Left ventricle myocardium superior (tissue), 1 donor: ENCODE data around the gene GLYR1. TPM values are rescaled to one million over a fixed set of nuclear protein-coding genes. Genes with fewer than 3 reads are reported as not detected.

Experiments
- ATAC-seq: fragments of 200-7000 bp; cut with Tn5 transposase; one replicate; pipeline ENCODE4 v1.9.1; 2020; ENCODE audit warnings: mild to moderate bottlenecking, moderate library complexity
- DNase-seq: peaks from one replicate; pipeline ENCODE4 v3.0.0-alpha.2; 2020
- intact Hi-C: fragments of 100-400 bp; cut with micrococcal nuclease; formaldehyde crosslinking; loops from one replicate; pipeline ENCODE4 v1.11.0; 2022
- total RNA-seq: library from RNA; stranded (reverse); fragmentation: NEBNext Ultra II Directional; extraction: Animal tissue kit (Norgen Biotek cat#: 25700); gene quantifications from one replicate; pipeline ENCODE4 v1.2.1, GENCODE V29; 2021
- donor health status: DM: no; HTN: yes; CAD: no; lungs with severe emphysema.

Gene GLYR1
- total RNA-seq, 1 donor from 2014 or later, result 102 TPM

GRCh38 chr16:4814542-4815173 lies 32.4 kb downstream of the GLYR1 start:
- ATAC-seq, result peak; percentile 72
- intact Hi-C loops, result no loop called here
- DNase-seq, result peak; percentile 74

DNA sequence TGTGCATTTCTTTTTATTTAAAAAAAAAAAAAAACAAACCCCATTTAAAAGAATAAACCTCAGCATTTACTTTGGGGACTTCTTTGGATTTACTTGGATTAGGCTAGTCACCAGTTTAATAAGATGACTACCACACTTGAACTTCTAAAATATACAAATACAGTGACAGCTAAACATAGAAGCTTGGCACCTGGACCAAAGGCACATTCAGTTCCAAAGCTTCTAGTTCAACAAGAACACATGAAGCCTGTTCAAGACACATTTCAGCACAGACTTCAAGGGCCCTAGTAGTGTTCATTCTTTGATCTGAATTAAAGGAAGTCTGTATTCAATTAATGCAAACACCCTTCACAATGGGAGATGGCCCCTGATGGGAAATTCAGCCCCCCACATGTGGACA lies 33.0 kb downstream of the GLYR1 start:
- intact Hi-C loops, result no loop called here
- DNase-seq (no peak), ATAC-seq (peak; percentile 87)

DNA sequence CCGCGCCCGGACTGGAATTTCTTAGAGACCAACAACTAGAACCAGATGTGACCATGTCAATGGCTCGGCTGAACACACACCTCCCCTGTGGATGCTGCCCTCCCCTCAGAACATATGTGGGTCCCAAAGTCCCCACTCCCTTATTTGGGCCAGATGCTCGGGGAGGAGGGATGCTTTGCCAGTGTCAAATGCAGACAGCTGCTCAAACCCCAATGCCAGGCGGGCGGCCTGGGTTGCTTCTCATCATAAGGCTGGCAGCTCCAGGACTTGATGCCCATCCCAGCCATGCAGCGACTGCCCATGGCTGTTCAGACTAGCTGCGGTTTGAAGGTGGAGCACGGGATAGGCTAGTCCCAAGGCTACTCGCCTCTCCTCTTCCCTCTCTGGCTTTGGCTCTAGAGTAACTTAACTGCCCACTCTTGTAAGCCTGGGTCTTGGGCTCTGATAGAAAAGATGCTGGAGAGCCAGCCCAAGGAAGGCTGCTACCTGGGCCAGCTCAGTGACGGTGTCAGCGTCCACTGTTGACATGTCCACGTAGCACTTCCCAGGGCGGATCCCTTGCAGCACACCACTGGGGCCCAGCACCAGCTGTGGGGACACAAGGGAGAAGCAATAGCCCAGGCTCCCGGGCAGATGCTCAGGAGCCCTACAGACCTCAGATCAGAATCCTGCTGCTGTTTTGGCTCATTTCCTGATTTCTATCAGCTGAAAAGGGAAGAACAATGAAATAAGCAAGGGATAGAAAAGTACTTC lies 33.7 kb downstream of the GLYR1 start:
- intact Hi-C loops, result no loop called here
- DNase-seq (no peak), ATAC-seq (peak; percentile 44)

DNA sequence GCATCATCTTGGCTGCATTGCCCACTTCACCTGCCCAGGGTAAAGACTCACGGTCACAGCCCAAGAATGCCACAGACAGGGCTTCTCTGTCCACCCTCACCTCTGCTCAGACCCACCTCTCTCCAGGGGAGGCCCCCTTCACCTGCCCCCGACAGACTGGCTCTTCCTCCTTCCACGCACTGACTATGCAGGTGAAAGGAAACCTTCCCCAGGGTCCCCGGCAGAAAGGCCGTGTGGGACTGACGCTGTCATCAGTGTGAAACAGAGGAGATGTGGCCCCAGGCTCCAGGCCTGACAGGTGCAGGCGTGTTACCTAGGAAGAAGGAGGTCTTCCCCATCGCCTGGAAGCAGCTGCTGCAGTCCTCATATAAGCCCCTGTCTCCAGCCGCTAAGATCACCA lies 35.3 kb downstream of the GLYR1 start:
- intact Hi-C loops, result no loop called here
- DNase-seq (no peak), ATAC-seq (no peak)

DNA sequence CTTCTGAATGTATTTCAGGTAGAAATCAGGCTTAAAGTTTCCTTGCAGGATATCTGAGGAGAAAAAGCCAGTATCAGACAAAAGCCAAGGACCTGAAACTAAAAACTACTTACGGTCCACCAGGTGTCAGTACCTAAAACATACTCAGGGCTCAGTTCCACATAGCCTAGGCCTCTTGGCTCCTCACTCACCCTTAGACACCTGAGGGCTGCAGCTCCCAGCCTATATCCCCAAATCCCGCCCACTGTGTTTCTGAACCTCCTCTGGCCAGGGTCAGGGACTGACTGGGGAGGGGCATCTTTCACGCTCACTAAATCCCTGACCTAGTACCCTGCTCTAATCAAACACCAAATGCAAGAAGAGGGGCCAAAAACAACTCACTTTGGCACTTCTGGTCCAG lies 35.8 kb downstream of the GLYR1 start:
- intact Hi-C loops, result no loop called here
- DNase-seq (no peak), ATAC-seq (no peak)

- DNase-seq (no peak), ATAC-seq (no peak)
- intact Hi-C loops, result no loop called here
Measured at GRCh38 chr16:4806280-4806679, 40.8 kb downstream of the GLYR1 start.

DNA sequence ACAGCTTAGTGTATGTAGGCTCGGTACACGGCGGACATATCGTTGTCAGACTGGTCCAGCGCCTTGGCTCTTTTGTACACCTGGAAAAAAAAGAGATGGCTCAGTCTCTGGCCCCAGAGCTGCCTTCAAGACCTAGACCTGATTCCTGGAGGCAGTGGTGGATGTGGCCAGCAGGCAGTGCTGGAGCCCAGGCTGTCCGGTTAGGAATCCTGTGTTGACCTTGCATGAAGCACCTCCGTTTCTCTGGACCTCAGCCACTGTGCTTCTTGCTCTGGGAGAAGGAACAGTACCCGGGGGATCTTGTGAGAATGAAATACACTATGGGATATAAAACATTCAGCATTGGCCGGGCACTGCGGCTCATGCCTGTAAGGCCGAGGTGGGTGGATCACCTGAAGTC lies 41.9 kb downstream of the GLYR1 start:
- DNase-seq (peak; percentile 69), ATAC-seq (peak; percentile 39)
- intact Hi-C loops, result no loop called here

DNA sequence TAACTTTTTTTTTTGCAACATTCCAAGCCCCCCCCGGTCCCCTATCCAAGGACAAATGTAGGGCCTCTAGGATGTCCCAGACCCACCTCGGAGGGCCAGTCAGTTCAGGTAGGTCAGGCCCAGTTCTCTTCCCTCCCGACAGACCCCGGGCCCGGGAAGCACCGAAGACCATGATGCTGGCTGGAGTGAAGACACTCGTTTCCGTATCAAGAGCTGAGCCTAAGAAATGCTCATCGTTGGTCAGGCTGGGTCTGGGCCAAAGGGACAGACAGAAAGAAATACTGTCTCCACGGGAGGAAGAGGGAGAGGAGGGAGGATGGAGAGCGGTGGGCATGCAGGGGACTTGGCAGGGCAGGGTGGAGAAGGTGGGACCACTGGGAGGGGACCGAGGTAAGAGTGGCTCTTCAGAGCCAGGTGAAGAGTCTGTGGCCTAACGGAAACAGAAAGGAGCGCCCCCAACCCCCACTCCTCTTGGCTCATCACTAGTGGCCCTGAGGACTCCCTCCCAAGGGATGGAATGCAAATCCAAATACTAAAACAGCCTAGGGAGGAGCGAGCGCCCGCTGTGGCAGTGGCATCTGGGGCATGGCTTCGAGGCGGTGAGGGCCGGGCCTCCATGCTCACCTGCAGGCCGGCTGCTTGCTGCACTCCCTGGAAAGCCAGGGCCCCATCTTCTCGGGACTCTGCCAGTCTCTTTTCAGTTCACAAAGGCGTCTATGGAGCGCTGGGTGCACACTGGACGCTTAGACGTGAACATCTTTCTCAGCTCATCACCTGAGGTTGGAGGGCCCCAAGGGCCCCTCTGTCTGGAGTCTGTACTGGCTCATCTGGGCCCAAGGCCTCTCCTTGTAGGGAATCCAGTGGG lies 43.0 kb downstream of the GLYR1 start:
- intact Hi-C loops, result no loop called here
- ATAC-seq, result no peak
- no peak for DNase-seq

- no peak for DNase-seq
- no peak for ATAC-seq
Measured at GRCh38 chr16:4803401-4803844, 43.7 kb downstream of the GLYR1 start.

DNA sequence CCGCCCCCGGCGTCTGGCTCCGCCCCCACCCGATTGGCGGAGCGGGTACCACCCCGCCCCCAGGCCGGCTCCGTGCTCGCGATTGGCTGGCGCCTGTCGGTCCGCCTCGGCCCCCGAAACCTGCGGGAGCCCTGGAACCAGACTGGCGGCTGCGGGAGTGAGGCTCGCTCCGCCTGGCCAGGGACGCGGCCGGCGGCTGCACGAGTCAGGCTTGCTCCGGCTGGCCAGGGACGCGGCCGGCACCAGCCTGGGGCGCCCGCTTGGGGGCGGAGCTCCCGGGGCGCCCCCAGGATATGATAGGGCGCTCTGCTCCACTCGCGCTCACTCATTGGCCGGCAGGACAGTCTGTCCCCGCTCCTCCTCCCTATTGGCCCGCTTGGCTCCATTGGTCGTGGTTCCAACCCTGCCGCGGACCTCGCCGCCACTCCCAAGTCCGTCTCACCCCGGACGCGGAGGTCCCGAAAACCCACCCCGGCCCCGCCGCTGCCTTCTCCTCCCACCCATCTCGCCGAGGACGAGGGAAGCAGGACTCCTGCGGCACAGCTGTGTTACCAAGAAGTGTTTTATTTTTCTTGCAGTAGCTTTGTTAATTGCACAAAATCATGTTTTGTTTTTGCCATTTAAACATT lies 44.3 kb downstream of the GLYR1 start:
- ATAC-seq (peak; percentile 90), DNase-seq (peak; percentile 96)
- intact Hi-C loops, result no loop called here

More at GRCh38 chr16:4803401-4803844, 43.7 kb downstream of the GLYR1 start:
- intact Hi-C loops, result no loop called here

- ATAC-seq, result peak; percentile 61
- peak; percentile 92 for DNase-seq
- intact Hi-C loops, result no loop called here
Measured at GRCh38 chr16:4801962-4802658, 45.0 kb downstream of the GLYR1 start, which contains the start of gene ROGDI. TSS of gene ROGDI (minus strand) at chr16:4802633. CDS start at chr16:4802571, 62 bp downstream.

- intact Hi-C loops, result no loop called here
- DNase-seq (no peak), ATAC-seq (no peak)
Measured at GRCh38 chr16:4801051-4801961, 45.8 kb downstream of the GLYR1 start.

DNA sequence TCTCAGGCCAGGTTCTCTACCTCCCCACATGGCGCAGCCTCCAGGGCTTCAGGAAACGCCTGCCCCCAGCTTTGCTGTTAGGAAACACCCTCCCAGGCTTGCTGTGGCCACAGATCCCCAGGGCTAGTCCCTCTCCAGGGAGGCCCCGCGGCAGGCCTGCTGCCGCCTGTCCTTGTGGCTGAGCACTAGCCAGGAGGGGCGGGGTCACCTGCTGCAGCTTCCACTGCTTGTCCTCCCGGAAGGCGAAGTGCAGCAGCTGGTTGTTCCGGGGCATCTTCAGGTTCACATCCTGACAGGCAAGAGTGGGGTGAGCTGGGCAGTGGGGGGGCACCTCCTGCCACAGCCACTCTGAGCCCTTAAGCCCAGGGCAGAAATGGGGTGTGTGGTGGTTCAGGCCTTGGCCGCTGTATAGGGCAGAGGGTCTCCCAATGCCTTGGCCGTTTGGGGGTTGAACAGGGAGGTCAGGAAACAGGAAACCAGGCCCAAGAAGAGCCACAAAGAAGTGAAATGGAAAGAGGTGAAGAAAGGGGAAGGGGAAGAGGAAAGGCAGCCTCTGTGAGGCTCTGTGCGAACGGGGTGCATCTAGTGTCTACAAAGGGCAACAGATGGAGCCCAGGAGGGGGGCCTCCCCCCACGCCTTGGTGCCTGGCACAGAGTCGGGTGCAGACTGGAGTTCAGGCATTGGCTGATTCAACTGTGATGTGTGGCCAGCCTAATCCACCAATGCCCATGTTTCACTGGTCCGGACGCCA lies 46.6 kb downstream of the GLYR1 start:
- no peak for ATAC-seq
- intact Hi-C loops, result no loop called here
- DNase-seq, result peak; percentile 77

DNA sequence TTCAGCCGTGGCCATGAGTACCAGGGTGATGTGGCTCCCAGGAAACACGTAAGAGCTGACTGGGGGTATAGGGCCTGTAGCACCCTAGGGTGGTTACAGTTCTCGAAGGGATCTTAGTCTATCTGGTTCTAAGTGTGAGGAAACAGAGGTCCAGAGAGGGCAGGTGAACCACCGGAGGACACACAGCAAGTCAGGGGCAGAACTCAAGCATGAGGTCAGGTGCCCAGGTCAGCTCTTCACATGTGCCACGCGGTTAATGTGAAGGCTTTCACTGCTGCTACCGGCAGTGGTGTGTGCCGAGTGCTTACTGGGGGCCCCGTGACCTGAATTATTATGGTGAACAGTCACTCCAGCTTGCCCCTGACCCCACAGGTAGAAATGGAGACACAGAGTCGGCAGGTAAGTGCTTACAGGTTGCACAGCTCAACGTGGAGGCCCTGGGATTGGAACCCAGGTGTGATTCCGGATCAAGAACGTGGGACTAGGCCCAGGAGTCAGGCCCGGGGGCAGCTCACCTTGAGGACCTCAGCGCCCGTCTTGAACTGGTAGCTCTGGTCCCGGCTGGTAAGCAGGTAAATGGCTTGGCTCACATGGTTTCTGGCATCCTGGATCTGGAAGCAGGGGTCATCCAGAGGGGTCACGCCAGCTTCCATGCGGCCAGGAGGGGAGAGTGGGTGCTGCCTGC lies 47.8 kb downstream of the GLYR1 start:
- intact Hi-C loops, result no loop called here
- ATAC-seq (no peak), DNase-seq (no peak)

DNA sequence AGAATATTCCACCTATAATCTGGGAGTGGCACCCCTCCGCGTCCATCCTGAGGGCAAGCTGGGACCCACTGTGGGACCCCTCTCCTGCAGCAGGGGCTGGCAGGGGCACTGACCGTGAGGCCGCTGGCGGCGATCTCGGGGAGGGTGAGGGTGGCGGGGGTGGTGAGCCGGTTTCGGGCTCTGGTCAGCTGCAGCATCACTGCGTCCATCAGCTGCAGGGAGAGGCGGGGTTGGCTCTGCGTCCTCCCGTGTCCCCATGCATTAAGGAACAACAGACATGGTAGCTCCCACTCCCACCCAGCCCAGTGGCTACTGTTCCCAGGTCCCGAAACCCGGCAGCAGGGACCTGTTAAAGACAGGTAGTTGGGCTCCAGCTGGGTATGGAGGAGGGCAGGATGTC lies 48.6 kb downstream of the GLYR1 start:
- ATAC-seq (no peak), DNase-seq (no peak)
- intact Hi-C loops, result no loop called here

DNA sequence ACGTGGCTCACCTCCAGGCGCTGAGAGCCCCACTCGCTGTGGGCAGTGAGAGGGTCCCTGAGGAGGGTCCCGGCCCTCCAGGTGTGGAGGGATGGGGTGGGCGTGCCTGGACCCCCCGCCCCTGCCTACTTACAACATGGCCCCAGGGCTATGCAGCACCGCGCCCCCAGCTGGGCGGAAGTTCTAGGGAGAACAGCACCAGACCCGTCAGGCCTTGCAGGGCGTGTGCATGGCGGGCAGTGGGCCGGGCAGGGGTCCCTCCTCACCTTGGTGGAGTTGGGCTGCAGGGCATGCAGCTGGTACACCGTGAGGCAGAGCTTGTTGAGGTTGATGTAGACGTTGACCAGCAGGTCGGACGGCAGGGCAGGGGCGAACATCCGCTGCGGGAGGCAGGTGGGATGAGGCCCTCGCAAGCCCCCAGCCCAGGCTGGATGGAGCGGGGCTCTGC lies 49.3 kb downstream of the GLYR1 start:
- intact Hi-C loops, result no loop called here
- DNase-seq (no peak), ATAC-seq (no peak)
